Myocyte (in vitro differentiated cells): ENCODE results near the gene PGM2L1. TPM values are rescaled to one million over a fixed set of nuclear protein-coding genes. Genes with fewer than 3 reads are reported as not detected.
"Not testable (repeated sequence)": the region's sequence is repeated elsewhere in the genome, so short reads cannot be mapped to it uniquely, and the experiment has no call there.

Source experiments
- DNase-seq: peaks from one replicate; pipeline ENCODE4 v3.0.0-alpha.2; 2012; ENCODE audit warnings: low read depth
- total RNA-seq: library from RNA; depleted of rRNA; stranded (reverse); fragments of >200 nt; gene quantifications from 2 replicates; pipeline ENCODE4 v1.2.3, GENCODE V29; 2014

Gene PGM2L1
- total RNA-seq, 1 donor from 2014 or later = 17.9 TPM

DNA sequence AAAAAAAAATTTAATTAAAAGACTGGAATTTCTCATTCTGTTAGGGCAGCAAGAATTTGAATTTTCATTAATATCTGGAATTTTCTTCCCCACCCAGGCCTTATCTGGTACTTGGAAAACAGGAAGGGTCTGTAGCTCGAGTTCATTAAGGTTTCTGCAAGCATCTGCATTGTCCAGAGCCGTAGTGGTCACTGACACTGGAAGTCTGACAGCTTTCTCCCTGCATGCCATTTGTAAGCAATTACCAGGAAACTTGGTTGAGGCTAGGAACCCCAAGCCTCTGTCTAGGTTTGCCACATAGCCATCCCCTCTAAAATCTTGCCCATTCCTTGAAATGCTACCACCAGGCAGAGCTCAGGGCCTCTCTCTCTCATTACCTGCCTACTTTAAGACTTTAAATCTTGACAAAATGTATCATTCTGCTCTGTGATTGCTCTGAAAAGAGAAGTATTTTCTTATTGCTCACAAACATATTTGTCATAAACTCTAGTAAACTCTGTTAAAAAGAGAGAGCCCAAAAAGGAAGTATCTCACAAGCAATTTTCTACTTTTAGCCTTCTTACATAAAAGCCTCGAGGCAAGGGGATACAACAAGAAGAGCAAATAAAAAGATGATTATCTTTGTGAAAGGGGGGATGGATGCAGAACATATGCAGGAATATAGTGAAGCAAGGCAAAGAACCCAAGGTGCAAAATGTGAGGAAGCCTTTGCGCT lies 5.5 kb upstream of the PGM2L1 start:
- DNase-seq = no peak

- DNase-seq = no peak
These were observed 2.4 kb upstream of the PGM2L1 start for GRCh38 chr11:74400606-74401005.

GRCh38 chr11:74397501-74398243 lies 561 bp downstream of the PGM2L1 start:
- DNase-seq = peak; percentile 23

GRCh38 chr11:74392256-74392655 lies 6.0 kb downstream of the PGM2L1 start:
- DNase-seq = no peak

- no peak for DNase-seq
These were observed 7.0 kb downstream of the PGM2L1 start for GRCh38 chr11:74391193-74391592.

GRCh38 chr11:74390697-74391096 lies 7.5 kb downstream of the PGM2L1 start:
- no peak for DNase-seq

GRCh38 chr11:74388678-74389327 lies 9.4 kb downstream of the PGM2L1 start:
- peak; percentile 75 for DNase-seq

DNA sequence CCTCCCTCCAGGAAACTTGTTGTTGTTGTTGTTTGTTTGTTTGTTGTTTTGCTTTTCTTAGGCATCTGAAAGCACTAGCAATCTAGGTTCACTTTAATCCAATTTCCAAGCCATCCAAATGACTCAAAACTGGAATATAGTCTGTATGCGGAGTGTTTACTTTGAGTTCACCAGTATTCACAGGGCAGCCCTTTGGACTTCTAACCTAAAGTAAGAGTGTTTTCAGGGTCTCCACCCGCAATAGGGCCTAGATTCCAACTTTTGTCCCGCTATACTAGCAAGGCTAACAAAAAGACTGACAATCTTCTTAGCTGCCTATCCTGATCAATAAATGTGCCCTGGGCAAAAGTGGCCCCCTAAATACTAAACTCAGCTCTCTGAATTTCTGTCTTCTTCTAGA lies 13.6 kb downstream of the PGM2L1 start:
- DNase-seq = no peak

DNA sequence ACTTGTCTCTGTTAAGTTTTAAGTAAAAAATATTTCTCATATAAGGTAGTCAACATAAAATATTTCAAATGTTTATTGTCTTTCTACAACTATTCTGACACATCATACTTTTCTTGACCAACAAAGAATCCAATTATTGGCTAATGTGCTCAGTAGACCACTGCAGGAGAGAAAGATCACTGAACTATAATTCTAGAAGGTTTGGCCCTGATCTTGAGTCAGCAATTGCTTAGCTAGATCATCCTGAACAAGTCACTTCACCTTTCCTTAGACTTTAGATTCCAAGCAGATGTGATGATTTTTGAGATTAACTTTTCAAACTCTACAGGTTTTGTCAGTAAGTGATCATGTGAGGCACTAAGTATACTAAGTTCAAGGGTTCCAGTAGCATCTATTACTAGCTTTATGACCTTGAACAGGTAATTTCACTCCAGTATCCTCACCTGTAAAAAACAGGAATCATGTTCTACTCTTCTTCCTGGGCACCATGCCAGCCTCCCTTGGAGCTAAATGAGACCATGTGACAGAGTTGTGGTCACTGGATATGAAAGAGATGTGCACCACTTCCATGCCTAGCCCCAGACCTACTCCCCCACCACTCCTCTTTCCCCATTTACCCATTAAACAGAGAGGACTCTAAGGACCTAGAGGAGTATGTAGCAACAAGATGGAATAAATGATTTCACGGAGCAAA lies 17.3 kb downstream of the PGM2L1 start:
- DNase-seq = no peak

DNA sequence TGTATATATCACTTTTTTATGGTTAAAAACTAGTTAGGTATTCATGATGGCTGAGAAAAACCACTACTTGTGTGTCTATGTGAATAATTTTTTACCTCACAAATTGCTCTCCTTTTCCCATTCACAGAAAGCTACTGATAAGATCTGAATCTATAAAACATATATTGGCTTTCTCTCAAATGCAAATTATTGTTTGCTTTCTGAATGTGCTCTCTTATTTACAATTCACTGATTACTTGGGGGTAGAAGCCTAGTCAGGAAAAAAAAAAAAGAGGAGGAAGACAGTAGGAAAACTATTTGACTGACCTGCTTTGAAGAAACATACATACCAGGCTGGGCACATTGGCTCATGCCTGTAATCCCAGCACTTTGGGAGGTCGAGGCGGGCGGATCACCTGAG lies 20.5 kb downstream of the PGM2L1 start:
- no peak for DNase-seq

- no peak for DNase-seq
These were observed 24.9 kb downstream of the PGM2L1 start for GRCh38 chr11:74373382-74373781.

DNA sequence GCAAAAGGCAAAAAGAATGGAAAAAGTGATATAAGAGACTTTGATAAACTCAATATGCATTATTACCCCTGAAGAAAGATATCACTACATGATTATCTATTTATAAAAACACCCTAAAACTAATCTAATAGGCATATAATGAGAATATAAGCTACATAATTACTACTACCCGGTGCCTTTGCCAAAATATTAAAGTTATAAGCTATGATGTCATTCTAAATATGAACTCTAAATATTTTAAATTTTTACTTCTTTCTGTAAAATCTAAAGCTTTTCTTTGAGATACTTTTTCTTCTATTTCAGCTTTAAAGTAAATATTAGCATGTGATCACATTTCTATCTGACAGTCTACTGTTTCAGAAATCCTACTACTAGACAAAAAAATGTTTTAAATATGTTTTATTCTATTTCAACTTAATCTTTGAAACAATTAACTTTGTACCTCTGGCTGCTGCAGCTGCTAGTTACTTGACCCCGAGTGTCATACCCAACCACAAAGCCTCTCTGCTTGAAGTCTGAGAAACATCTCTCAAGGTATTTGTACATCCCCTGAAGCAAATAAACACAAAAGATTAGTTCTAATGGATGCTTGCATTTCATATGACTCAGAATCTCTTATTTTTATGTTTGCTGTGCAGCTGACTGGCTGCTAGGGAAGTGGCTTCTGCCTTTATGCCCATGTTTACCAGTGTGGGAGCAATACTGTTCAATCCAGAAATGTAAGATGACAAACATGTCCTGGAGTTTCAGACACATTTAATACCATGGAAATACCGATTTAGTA lies 26.8 kb downstream of the PGM2L1 start:
- peak; percentile 81 for DNase-seq

- no peak for DNase-seq
These were observed 28.1 kb downstream of the PGM2L1 start for GRCh38 chr11:74370123-74370522.

DNA sequence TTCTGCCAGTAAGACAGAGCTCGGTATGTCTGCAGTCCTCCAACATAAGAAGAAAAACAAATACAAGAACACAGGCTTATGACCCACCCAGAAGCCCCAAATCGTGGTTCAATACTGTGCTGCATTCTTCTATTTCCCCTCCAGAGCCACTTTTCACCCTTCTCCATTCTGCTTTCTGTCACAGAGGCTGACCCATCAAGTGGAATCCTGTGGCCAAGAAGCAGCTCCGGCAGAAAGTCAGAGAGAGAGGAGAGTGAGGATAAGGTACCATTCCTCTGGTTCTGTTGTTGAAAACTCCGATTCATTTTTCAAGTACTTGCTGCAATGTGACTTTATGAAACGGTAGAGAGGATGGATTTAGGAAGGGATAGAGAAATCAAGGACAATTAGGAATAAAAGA lies 30.4 kb downstream of the PGM2L1 start:
- no peak for DNase-seq

DNA sequence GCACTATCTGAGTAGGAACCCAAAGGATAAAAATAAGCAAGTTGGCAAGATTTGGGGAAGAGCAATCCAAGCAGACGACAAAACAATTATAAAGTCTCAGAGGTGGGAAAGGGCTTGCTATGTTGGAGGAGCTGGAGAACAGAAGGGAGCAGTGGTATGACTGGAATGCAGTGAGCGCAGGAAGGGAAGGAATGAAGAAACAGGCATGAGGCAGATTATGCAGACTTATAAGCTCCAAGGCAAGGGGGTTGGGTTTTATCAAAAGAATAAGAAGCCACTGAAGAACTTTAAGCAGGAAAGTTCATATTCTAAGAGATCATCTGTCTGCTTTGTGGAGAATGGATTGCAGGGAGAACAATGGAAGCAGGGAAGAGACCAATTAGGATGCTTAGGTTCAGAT lies 31.7 kb downstream of the PGM2L1 start:
- DNase-seq = peak; percentile 63

GRCh38 chr11:74365805-74366204 lies 32.4 kb downstream of the PGM2L1 start:
- DNase-seq = not testable (repeated sequence)

DNA sequence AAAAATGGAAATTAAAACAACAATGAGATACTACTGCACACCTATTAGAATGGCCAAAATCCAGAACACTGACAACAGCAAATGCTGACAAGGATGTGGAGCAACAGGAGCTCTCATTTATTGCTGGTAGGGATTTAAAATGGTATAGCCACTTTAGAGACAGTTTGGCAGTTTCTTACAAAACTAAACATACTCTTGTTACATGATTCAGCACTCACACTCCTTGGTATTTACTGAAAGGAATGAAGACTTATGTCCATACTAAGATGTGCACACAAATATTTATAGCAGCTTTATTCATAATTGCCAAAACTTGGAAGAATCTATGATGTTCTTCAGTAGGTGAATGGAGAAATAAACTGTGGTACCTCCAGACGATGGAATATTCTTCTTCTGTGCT lies 40.8 kb downstream of the PGM2L1 start:
- no peak for DNase-seq

DNA sequence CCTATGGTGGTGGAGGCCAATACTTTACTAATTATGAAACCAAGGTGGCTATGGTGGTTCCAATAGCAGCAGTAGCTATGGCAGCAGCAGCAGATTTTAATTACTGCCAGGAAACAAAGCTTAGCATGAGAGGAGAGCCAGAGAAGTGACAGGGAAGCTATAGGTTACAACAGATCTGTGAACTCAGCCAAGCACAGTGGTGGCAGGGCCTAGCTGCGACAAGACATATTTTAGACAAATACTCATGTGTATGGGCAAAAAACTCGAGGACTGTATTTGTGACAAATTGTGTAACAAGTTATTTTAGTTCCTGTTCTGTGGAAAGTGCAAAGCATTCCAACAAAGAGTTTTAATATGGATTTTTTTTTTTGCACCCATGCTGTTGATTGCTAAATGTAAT lies 42.6 kb downstream of the PGM2L1 start:
- no peak for DNase-seq

GRCh38 chr11:74354036-74354435 lies 44.2 kb downstream of the PGM2L1 start:
- no peak for DNase-seq

GRCh38 chr11:74347381-74347780 lies 50.9 kb downstream of the PGM2L1 start:
- DNase-seq = peak; percentile 16

GRCh38 chr11:74345420-74345819 lies 52.8 kb downstream of the PGM2L1 start:
- no peak for DNase-seq
